ENCODE results near the gene EYS.

Gene EYS

GRCh38 chr6:64685401-64685800 is 1021.6 kb downstream of the EYS start:
- Histone ChIP-seq H3K27ac (ENCODE audit: low read depth, low read length) (no peak overlapping the region), H3K4me3 (ENCODE audit: low read depth, low read length) (no peak overlapping the region), H3K79me2 (ENCODE audit: control insufficient read depth, insufficient read depth, low read length, unreplicated experiment) (no peaks in the 10 kb centered on the region), H3K4me1 (ENCODE audit: control insufficient read depth, insufficient read depth, low read length, unreplicated experiment) (no peaks in the 10 kb centered on the region), H2AFZ (ENCODE audit: low read length, unreplicated experiment) (no peak overlapping the region), H3K27me3 (ENCODE audit: insufficient read depth, low read length) (no peaks in the 10 kb centered on the region), H3K36me3 (ENCODE audit: insufficient read depth, low read length) (no peaks in the 10 kb centered on the region)

GRCh38 chr6:64683682-64684081 is 1023.3 kb downstream of the EYS start:
- H3K36me3 ChIP-seq (ENCODE audit: insufficient read depth, low read length) = no peaks in the 10 kb centered on the region
- no peak overlapping the region for H2AFZ ChIP-seq (ENCODE audit: low read length, unreplicated experiment)
- no peak overlapping the region for H3K27ac ChIP-seq (ENCODE audit: low read depth, low read length)
- no peaks in the 10 kb centered on the region for H3K4me1 ChIP-seq (ENCODE audit: control insufficient read depth, insufficient read depth, low read length, unreplicated experiment)
- H3K4me3 ChIP-seq (ENCODE audit: low read depth, low read length) = no peak overlapping the region
- no peaks in the 10 kb centered on the region for H3K79me2 ChIP-seq (ENCODE audit: control insufficient read depth, insufficient read depth, low read length, unreplicated experiment)
- H3K27me3 ChIP-seq (ENCODE audit: insufficient read depth, low read length) = no peaks in the 10 kb centered on the region

GRCh38 chr6:64681416-64682160 is 1025.4 kb downstream of the EYS start:
- no peak overlapping the region for H2AFZ ChIP-seq (ENCODE audit: low read length, unreplicated experiment)
- H3K4me1 ChIP-seq (ENCODE audit: control insufficient read depth, insufficient read depth, low read length, unreplicated experiment) = no peaks in the 10 kb centered on the region
- H3K27ac ChIP-seq (ENCODE audit: low read depth, low read length) = no peak overlapping the region

GRCh38 chr6:64680446-64680845 is 1026.6 kb downstream of the EYS start:
- Histone ChIP-seq H3K4me1 (ENCODE audit: control insufficient read depth, insufficient read depth, low read length, unreplicated experiment) (no peaks in the 10 kb centered on the region), H3K27me3 (ENCODE audit: insufficient read depth, low read length) (no peaks in the 10 kb centered on the region), H3K27ac (ENCODE audit: low read depth, low read length) (no peak overlapping the region), H3K36me3 (ENCODE audit: insufficient read depth, low read length) (no peaks in the 10 kb centered on the region), H3K4me3 (ENCODE audit: low read depth, low read length) (no peak overlapping the region), H3K79me2 (ENCODE audit: control insufficient read depth, insufficient read depth, low read length, unreplicated experiment) (no peaks in the 10 kb centered on the region), H2AFZ (ENCODE audit: low read length, unreplicated experiment) (no peak overlapping the region)

More at GRCh38 chr6:64681416-64682160, 1025.4 kb downstream of the EYS start:
- Histone ChIP-seq H3K4me3 (ENCODE audit: low read depth, low read length) (no peak overlapping the region), H3K79me2 (ENCODE audit: control insufficient read depth, insufficient read depth, low read length, unreplicated experiment) (no peaks in the 10 kb centered on the region), H3K27me3 (ENCODE audit: insufficient read depth, low read length) (no peaks in the 10 kb centered on the region), H3K36me3 (ENCODE audit: insufficient read depth, low read length) (no peaks in the 10 kb centered on the region)

- Histone ChIP-seq H3K27me3 (ENCODE audit: insufficient read depth, low read length) (no peaks in the 10 kb centered on the region), H3K4me3 (ENCODE audit: low read depth, low read length) (no peak overlapping the region), H3K36me3 (ENCODE audit: insufficient read depth, low read length) (no peaks in the 10 kb centered on the region), H3K27ac (ENCODE audit: low read depth, low read length) (no peak overlapping the region), H3K4me1 (ENCODE audit: control insufficient read depth, insufficient read depth, low read length, unreplicated experiment) (no peaks in the 10 kb centered on the region), H2AFZ (ENCODE audit: low read length, unreplicated experiment) (no peak overlapping the region), H3K79me2 (ENCODE audit: control insufficient read depth, insufficient read depth, low read length, unreplicated experiment) (no peaks in the 10 kb centered on the region)
These were observed 1027.6 kb downstream of the EYS start for GRCh38 chr6:64679416-64679815.

GRCh38 chr6:64672651-64673050 is 1034.4 kb downstream of the EYS start:
- H3K79me2 ChIP-seq (ENCODE audit: control insufficient read depth, insufficient read depth, low read length, unreplicated experiment) = no peaks in the 10 kb centered on the region
- no peak overlapping the region for H3K4me3 ChIP-seq (ENCODE audit: low read depth, low read length)
- H2AFZ ChIP-seq (ENCODE audit: low read length, unreplicated experiment) = no peak overlapping the region
- H3K36me3 ChIP-seq (ENCODE audit: insufficient read depth, low read length) = no peaks in the 10 kb centered on the region
- no peaks in the 10 kb centered on the region for H3K27me3 ChIP-seq (ENCODE audit: insufficient read depth, low read length)
- no peak overlapping the region for H3K27ac ChIP-seq (ENCODE audit: low read depth, low read length)
- no peaks in the 10 kb centered on the region for H3K4me1 ChIP-seq (ENCODE audit: control insufficient read depth, insufficient read depth, low read length, unreplicated experiment)

- Histone ChIP-seq H3K36me3 (ENCODE audit: insufficient read depth, low read length) (no peaks in the 10 kb centered on the region), H3K27ac (ENCODE audit: low read depth, low read length) (no peak overlapping the region), H3K27me3 (ENCODE audit: insufficient read depth, low read length) (no peaks in the 10 kb centered on the region), H3K4me1 (ENCODE audit: control insufficient read depth, insufficient read depth, low read length, unreplicated experiment) (no peaks in the 10 kb centered on the region), H3K79me2 (ENCODE audit: control insufficient read depth, insufficient read depth, low read length, unreplicated experiment) (no peaks in the 10 kb centered on the region), H3K4me3 (ENCODE audit: low read depth, low read length) (no peak overlapping the region), H2AFZ (ENCODE audit: low read length, unreplicated experiment) (no peak overlapping the region)
These were observed 1034.9 kb downstream of the EYS start for GRCh38 chr6:64672131-64672530.

- no peak overlapping the region for H2AFZ ChIP-seq (ENCODE audit: low read length, unreplicated experiment)
- no peak overlapping the region for H3K4me3 ChIP-seq (ENCODE audit: low read depth, low read length)
These were observed 1041.9 kb downstream of the EYS start for GRCh38 chr6:64665137-64665536.

GRCh38 chr6:64664480-64664879 is 1042.5 kb downstream of the EYS start:
- 0 out of 2 replicates have a peak, but pooled peaks cover 3% of the 10 kb centered on the region for H3K27me3 ChIP-seq (ENCODE audit: insufficient read depth, low read length)
- no peaks in the 10 kb centered on the region for H3K36me3 ChIP-seq (ENCODE audit: insufficient read depth, low read length)
- no peak overlapping the region for H3K4me3 ChIP-seq (ENCODE audit: low read depth, low read length)
- no peaks in the 10 kb centered on the region for H3K4me1 ChIP-seq (ENCODE audit: control insufficient read depth, insufficient read depth, low read length, unreplicated experiment)
- no peak overlapping the region for H3K27ac ChIP-seq (ENCODE audit: low read depth, low read length)
- H3K79me2 ChIP-seq (ENCODE audit: control insufficient read depth, insufficient read depth, low read length, unreplicated experiment) = no peaks in the 10 kb centered on the region
- H2AFZ ChIP-seq (ENCODE audit: low read length, unreplicated experiment) = no peak overlapping the region

More at GRCh38 chr6:64665137-64665536, 1041.9 kb downstream of the EYS start:
- Histone ChIP-seq H3K36me3 (ENCODE audit: insufficient read depth, low read length) (no peaks in the 10 kb centered on the region), H3K4me1 (ENCODE audit: control insufficient read depth, insufficient read depth, low read length, unreplicated experiment) (no peaks in the 10 kb centered on the region), H3K27me3 (ENCODE audit: insufficient read depth, low read length) (0 out of 2 replicates have a peak, but pooled peaks cover 3% of the 10 kb centered on the region), H3K27ac (ENCODE audit: low read depth, low read length) (no peak overlapping the region), H3K79me2 (ENCODE audit: control insufficient read depth, insufficient read depth, low read length, unreplicated experiment) (no peaks in the 10 kb centered on the region)

- H3K4me1 ChIP-seq (ENCODE audit: control insufficient read depth, insufficient read depth, low read length, unreplicated experiment) = no peaks in the 10 kb centered on the region
- H3K36me3 ChIP-seq (ENCODE audit: insufficient read depth, low read length) = no peaks in the 10 kb centered on the region
- no peak overlapping the region for H2AFZ ChIP-seq (ENCODE audit: low read length, unreplicated experiment)
- H3K79me2 ChIP-seq (ENCODE audit: control insufficient read depth, insufficient read depth, low read length, unreplicated experiment) = no peaks in the 10 kb centered on the region
- H3K27me3 ChIP-seq (ENCODE audit: insufficient read depth, low read length) = no peaks in the 10 kb centered on the region
- no peak overlapping the region for H3K27ac ChIP-seq (ENCODE audit: low read depth, low read length)
- H3K4me3 ChIP-seq (ENCODE audit: low read depth, low read length) = no peak overlapping the region
These were observed 1063.0 kb downstream of the EYS start for GRCh38 chr6:64644024-64644423.

- H3K36me3 ChIP-seq (ENCODE audit: insufficient read depth, low read length) = no peaks in the 10 kb centered on the region
- no peaks in the 10 kb centered on the region for H3K27me3 ChIP-seq (ENCODE audit: insufficient read depth, low read length)
- H3K79me2 ChIP-seq (ENCODE audit: control insufficient read depth, insufficient read depth, low read length, unreplicated experiment) = no peaks in the 10 kb centered on the region
- no peaks in the 10 kb centered on the region for H3K4me1 ChIP-seq (ENCODE audit: control insufficient read depth, insufficient read depth, low read length, unreplicated experiment)
- H2AFZ ChIP-seq (ENCODE audit: low read length, unreplicated experiment) = no peak overlapping the region
- no peak overlapping the region for H3K27ac ChIP-seq (ENCODE audit: low read depth, low read length)
- no peak overlapping the region for H3K4me3 ChIP-seq (ENCODE audit: low read depth, low read length)
These were observed 1076.1 kb downstream of the EYS start for GRCh38 chr6:64630901-64631300.
